ENCODE results near the gene WFDC13. TPM values are rescaled to one million over a fixed set of nuclear protein-coding genes. Genes with fewer than 3 reads are reported as not detected.

The WFDC13 gene
- total RNA-seq, 1 experiment from 2014 or later, result not detected

DNA sequence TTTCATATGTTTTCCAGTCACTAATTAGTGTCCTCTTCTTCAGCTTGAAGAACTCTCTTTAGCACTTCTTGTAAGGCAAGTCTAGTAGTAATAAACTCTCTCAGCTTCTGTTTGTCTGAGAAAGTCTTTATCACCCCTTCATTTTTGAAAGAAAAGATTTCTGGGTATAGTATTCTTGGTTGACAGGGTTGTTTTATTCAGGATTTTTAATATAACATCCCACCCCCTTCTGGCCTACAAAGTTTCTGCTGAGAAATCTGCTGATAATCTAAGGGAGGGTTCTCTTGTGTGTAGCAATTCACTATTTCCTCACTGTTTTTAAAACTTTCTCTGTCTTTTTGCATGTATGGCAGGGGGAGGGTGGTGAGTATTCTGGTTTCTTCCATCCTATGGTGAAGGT, 22.2 kb upstream of the WFDC13 start:
- no peak overlapping the region for H3T11ph ChIP-seq (ENCODE audit: low read length)
- H3K9me3 ChIP-seq (ENCODE audit: control insufficient read depth, low read depth, low read length), result peaks cover 8% of the 10 kb centered on the region
- H3K79me1 ChIP-seq (ENCODE audit: insufficient read depth, low read depth, low read length, poor library complexity, severe bottlenecking), result no peaks in the 10 kb centered on the region
- H3K23me2 ChIP-seq (ENCODE audit: insufficient read length, low read depth, low read length, poor library complexity, severe bottlenecking), result no peaks in the 10 kb centered on the region
- H2BK5ac ChIP-seq (ENCODE audit: insufficient read length, low read length), result no peak overlapping the region
- no peak overlapping the region for H2AFZ ChIP-seq (ENCODE audit: low read length)
- no peak overlapping the region for H2BK12ac ChIP-seq (ENCODE audit: insufficient read length, low read depth, low read length)
- H3K56ac ChIP-seq (ENCODE audit: insufficient read length, low read depth, low read length), result no peak overlapping the region
- no peak overlapping the region for H2BK20ac ChIP-seq (ENCODE audit: low read depth, low read length, poor library complexity, severe bottlenecking)
- no peak overlapping the region for H3K9ac ChIP-seq (ENCODE audit: extremely low read depth, insufficient read length, low read length)
- no peak overlapping the region for H4K5ac ChIP-seq (ENCODE audit: insufficient read length, low read depth, low read length)
- no peak overlapping the region for H2BK120ac ChIP-seq (ENCODE audit: low read depth, low read length, poor library complexity, severe bottlenecking)
- Mint-ChIP-seq H3K36me3 (ENCODE audit: insufficient read depth in 1 of 3, low read depth in 3 of 3) (peaks cover 0 to 6% (median 6%) of the 10 kb centered on the region in 3 experiments; a peak in 4 of 7 replicates), H3K4me3 (no peak overlapping the region), H3K4me1 (peaks cover 2 to 4% of the 10 kb centered on the region in 2 experiments; a peak in 1 of 4 replicates), H3K27ac (no peak overlapping the region), H3K9me3 (peaks cover 15 to 23% of the 10 kb centered on the region in 2 experiments; a peak in 4 of 5 replicates), H3K27me3 (ENCODE audit: low read depth) (peaks cover 1% of the 10 kb centered on the region; the same call in 1 of the 2 replicates)
- H3K14ac ChIP-seq (ENCODE audit: insufficient read depth, low read length), result no peak overlapping the region
- H3K4me2 ChIP-seq (ENCODE audit: insufficient read depth, insufficient read length, low read length), result no peak overlapping the region
- no peaks in the 10 kb centered on the region for H4K20me1 ChIP-seq (ENCODE audit: control insufficient read depth, insufficient read depth, insufficient read length)
- no peaks in the 10 kb centered on the region; the same call in 1 of the 2 replicates for H3K27me3 ChIP-seq (ENCODE audit: insufficient read depth, low read length)
- TF ChIP-seq CTCF (conservative IDR thresholded peaks at IDR 0.05), result no peak
- no peaks in the 10 kb centered on the region for H3K79me2 ChIP-seq (ENCODE audit: insufficient read depth, low read length)
- H4K91ac ChIP-seq (ENCODE audit: insufficient read length, low read depth, low read length), result no peak overlapping the region
- no peak overlapping the region for H2AK5ac ChIP-seq (ENCODE audit: insufficient read length, low read length)
- no peak overlapping the region for H3K23ac ChIP-seq (ENCODE audit: insufficient read length, low read depth, low read length)
- H3K27ac ChIP-seq (ENCODE audit: insufficient read length, low read depth, low read length), result no peak overlapping the region
- no peak overlapping the region for H3K4ac ChIP-seq (ENCODE audit: low read depth, low read length)
- H2BK15ac ChIP-seq (ENCODE audit: low read depth, low read length), result no peak overlapping the region
- H3K18ac ChIP-seq (ENCODE audit: insufficient read length, low read depth, low read length), result no peak overlapping the region
- no peak overlapping the region for H4K8ac ChIP-seq (replicated peaks; ENCODE audit: insufficient read length, low read depth, low read length)
- no peak for DNase-seq
- no peaks in the 10 kb centered on the region for H3K4me1 ChIP-seq (ENCODE audit: insufficient read depth, low read length)

All from H9 (cell line).